ENCODE results near the gene FBRSL1. TPM values are rescaled to one million over a fixed set of nuclear protein-coding genes. Genes with fewer than 3 reads are reported as not detected.

The FBRSL1 gene
- total RNA-seq, 1 donor from 2014 or later, result 43.8 TPM

DNA sequence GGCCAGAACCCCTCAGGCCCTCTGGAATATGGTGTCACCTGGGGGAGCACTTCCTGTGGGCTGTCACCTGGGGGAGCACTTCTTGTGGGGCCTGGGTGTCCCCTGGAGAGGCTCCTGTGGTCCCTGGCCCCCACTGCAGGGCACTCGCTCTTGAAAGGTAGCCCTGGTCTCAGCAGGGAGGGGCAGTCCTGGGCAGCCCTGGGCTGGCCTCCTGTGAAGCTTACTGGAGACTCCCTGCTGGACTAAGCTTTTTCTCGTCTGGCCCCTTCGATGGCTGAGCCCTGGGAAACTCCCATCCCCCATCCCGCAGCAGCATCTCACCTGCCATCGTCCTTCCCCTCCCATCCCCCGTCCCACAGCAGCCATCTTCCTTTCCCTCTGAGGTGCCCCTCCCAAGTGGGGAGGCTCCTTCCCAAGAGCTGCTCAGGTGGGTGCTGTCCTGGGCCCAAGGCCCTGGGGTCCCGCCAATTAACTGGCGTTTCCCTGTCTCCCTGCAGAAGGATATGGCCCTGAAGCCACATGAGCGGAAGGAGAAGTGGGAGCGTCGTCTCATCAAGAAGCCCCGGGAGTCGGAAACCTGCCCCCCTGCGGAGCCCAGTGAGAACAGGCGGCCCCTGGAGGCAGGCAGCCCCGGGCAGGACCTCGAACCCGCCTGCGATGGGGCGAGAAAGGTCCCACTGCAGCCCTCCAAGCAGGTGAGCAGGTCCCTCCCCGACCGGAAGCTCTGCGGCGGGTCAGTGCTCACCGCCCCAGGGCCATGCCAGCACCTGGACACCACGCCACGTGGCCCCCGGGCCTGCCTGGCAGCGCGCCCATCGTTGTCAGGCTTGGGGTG is 17.9 kb downstream of the FBRSL1 start:
- H4K20me1 ChIP-seq (ENCODE audit: insufficient read depth, low read length), result peaks cover 76% of the 10 kb centered on the region
- no peaks in the 10 kb centered on the region for H3K9me3 Mint-ChIP-seq (ENCODE audit: unreplicated experiment)

DNA sequence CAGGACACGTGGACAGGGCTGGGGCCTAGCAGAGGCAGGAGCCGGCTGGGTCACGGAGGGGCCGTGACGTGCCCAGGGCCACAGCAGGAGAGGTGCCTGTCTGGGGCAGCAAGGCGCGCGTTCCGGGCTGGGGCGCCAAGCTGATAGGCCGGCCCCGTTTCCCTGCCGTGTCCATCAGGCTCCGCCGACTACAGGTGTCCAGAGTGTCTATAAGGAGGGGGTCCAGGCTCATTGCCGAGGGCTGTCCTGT is 18.5 kb downstream of the FBRSL1 start:
- Histone ChIP-seq H3K4me2 (ENCODE audit: low read length) (no peak overlapping the region), H3K9me3 (ENCODE audit: insufficient read depth, low read depth, low read length) (no peaks in the 10 kb centered on the region), H3K9ac (ENCODE audit: low read length) (no peak overlapping the region), H3K27ac (ENCODE audit: low read depth, low read length) (no peak overlapping the region), H2AFZ (ENCODE audit: low read depth, low read length) (no peak overlapping the region), H4K20me1 (ENCODE audit: insufficient read depth, low read length) (peaks cover 76% of the 10 kb centered on the region), H3K4me1 (ENCODE audit: insufficient read depth, low read length) (peaks cover 13% of the 10 kb centered on the region), H3K79me2 (ENCODE audit: insufficient read depth, low read length) (peaks cover 47% of the 10 kb centered on the region), H3K4me3 (ENCODE audit: insufficient read depth, low read depth, low read length) (no peak overlapping the region), H3K36me3 (ENCODE audit: insufficient read depth, low read length) (no peaks in the 10 kb centered on the region), H3K27me3 (ENCODE audit: insufficient read depth, low read length) (no peaks in the 10 kb centered on the region)
- Mint-ChIP-seq H3K27me3 (ENCODE audit: low read depth, unreplicated experiment) (no peaks in the 10 kb centered on the region), H3K27ac (ENCODE audit: unreplicated experiment) (no peak overlapping the region), H3K4me3 (ENCODE audit: unreplicated experiment) (no peak overlapping the region), H3K36me3 (ENCODE audit: low read depth, unreplicated experiment) (peaks cover 2% of the 10 kb centered on the region), H3K4me1 (ENCODE audit: low read depth, unreplicated experiment) (peaks cover 16% of the 10 kb centered on the region), H3K9me3 (ENCODE audit: unreplicated experiment) (no peaks in the 10 kb centered on the region)
- no peak for DNase-seq (ENCODE audit: low read depth)
- no peak for TF ChIP-seq CTCF (IDR thresholded peaks at IDR 0.05; ENCODE audit: insufficient read depth, low read depth, low read length)
- no peak for TF ChIP-seq EZH2 (IDR thresholded peaks at IDR 0.05; ENCODE audit: insufficient read depth, low read length)
- no peak for FAIRE-seq

More for the DNA sequence above, 17.9 kb downstream of the FBRSL1 start:
- peaks cover 8% of the 10 kb centered on the region for H3K4me1 ChIP-seq (ENCODE audit: insufficient read depth, low read length)
- no peak for FAIRE-seq
- no peak overlapping the region for H2AFZ ChIP-seq (ENCODE audit: low read depth, low read length)
- no peak overlapping the region for H3K4me3 ChIP-seq (ENCODE audit: insufficient read depth, low read depth, low read length)
- H3K9ac ChIP-seq (ENCODE audit: low read length), result no peak overlapping the region
- H3K36me3 ChIP-seq (ENCODE audit: insufficient read depth, low read length), result no peaks in the 10 kb centered on the region
- no peaks in the 10 kb centered on the region for H3K27me3 ChIP-seq (ENCODE audit: insufficient read depth, low read length)
- no peak overlapping the region for H3K4me3 Mint-ChIP-seq (ENCODE audit: unreplicated experiment)
- no peak overlapping the region for H3K27ac Mint-ChIP-seq (ENCODE audit: unreplicated experiment)
- no peak overlapping the region for H3K27ac ChIP-seq (ENCODE audit: low read depth, low read length)
- no peak for DNase-seq (ENCODE audit: low read depth)
- peaks cover 10% of the 10 kb centered on the region for H3K4me1 Mint-ChIP-seq (ENCODE audit: low read depth, unreplicated experiment)
- TF ChIP-seq CTCF (IDR thresholded peaks at IDR 0.05; ENCODE audit: insufficient read depth, low read depth, low read length) (no peak), EZH2 (IDR thresholded peaks at IDR 0.05; ENCODE audit: insufficient read depth, low read length) (no peak)
- H3K9me3 ChIP-seq (ENCODE audit: insufficient read depth, low read depth, low read length), result no peaks in the 10 kb centered on the region
- no peak overlapping the region for H3K4me2 ChIP-seq (ENCODE audit: low read length)
- peaks cover 53% of the 10 kb centered on the region for H3K79me2 ChIP-seq (ENCODE audit: insufficient read depth, low read length)
- H3K27me3 Mint-ChIP-seq (ENCODE audit: low read depth, unreplicated experiment), result no peaks in the 10 kb centered on the region
- H3K36me3 Mint-ChIP-seq (ENCODE audit: low read depth, unreplicated experiment), result peaks cover 2% of the 10 kb centered on the region

Measured in astrocyte (in vitro differentiated cells and primary cell).